Upper lobe of right lung (tissue), 1 donor: Measurements from ENCODE around the gene ZNF783. TPM values are rescaled to one million over a fixed set of nuclear protein-coding genes. Genes with fewer than 3 reads are reported as not detected.

Source experiments
- ATAC-seq: fragments of 200-7000 bp; cut with Tn5 transposase; one replicate; pipeline ENCODE4 v1.9.1; 2020; ENCODE audit warnings: mild to moderate bottlenecking, moderate library complexity
- DNase-seq: peaks from one replicate; pipeline ENCODE4 v3.0.0-alpha.2; 2020
- H3K27ac ChIP-seq: fragments of 200-600 bp; one replicate; pipeline ENCODE4 v1.8.0; 2022
- H3K27me3 ChIP-seq: fragments of 200-600 bp; one replicate; pipeline ENCODE4 v1.8.0; 2022; ENCODE audit warnings: mild to moderate bottlenecking
- H3K36me3 ChIP-seq: fragments of 200-600 bp; one replicate; pipeline ENCODE4 v1.8.0; 2022
- H3K4me1 ChIP-seq: fragments of 200-600 bp; one replicate; pipeline ENCODE4 v1.8.0; 2022
- H3K4me3 ChIP-seq: fragments of 200-600 bp; one replicate; pipeline ENCODE4 v1.8.0; 2022; ENCODE audit warnings: mild to moderate bottlenecking
- H3K9me3 ChIP-seq: fragments of 200-600 bp; one replicate; pipeline ENCODE4 v1.8.0; 2022
- intact Hi-C: fragments of 100-400 bp; cut with DNase I; formaldehyde crosslinking; loops from one replicate; pipeline ENCODE4 v1.11.0; 2022
- total RNA-seq: library from RNA; stranded (reverse); fragmentation: NEBNext Ultra II Directional; extraction: Animal tissue kit (Norgen Biotek cat#: 25700); gene quantifications from one replicate; pipeline ENCODE4 v1.2.1, GENCODE V29; 2021
- TF ChIP-seq, protein P1 (sequence below): fragments of 200-600 bp; IDR thresholded peaks from one replicate; pipeline ENCODE4 v1.8.0; 2022; ENCODE audit warnings: antibody characterized with exemption
- donor health status: DM: no; HTN: yes; CAD: no; lungs with severe emphysema.

Gene ZNF783
- total RNA-seq, 1 donor from 2014 or later, result 18.8 TPM

DNA sequence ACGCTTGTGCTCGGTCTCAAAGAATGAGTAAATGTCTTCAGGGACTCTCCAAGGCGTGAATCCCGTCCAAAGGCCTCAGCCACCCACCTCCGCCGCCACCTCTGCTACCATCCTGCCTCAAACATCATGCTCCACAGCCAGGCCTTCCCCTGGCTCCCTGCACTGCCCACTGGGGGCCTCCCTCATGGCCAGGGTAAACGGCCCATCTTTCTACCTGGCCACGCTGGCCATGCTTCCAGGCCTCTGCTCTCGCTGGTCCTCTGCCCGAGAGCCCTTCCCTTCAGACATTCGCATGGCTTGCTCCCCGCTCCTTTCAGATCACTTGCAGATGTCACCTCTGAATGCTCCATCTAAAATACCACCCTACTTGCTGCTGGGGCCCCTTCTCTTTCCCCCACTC is 40.2 kb downstream of the ZNF783 start:
- intact Hi-C loops, result no loop called here
- TF ChIP-seq, protein P1, sequence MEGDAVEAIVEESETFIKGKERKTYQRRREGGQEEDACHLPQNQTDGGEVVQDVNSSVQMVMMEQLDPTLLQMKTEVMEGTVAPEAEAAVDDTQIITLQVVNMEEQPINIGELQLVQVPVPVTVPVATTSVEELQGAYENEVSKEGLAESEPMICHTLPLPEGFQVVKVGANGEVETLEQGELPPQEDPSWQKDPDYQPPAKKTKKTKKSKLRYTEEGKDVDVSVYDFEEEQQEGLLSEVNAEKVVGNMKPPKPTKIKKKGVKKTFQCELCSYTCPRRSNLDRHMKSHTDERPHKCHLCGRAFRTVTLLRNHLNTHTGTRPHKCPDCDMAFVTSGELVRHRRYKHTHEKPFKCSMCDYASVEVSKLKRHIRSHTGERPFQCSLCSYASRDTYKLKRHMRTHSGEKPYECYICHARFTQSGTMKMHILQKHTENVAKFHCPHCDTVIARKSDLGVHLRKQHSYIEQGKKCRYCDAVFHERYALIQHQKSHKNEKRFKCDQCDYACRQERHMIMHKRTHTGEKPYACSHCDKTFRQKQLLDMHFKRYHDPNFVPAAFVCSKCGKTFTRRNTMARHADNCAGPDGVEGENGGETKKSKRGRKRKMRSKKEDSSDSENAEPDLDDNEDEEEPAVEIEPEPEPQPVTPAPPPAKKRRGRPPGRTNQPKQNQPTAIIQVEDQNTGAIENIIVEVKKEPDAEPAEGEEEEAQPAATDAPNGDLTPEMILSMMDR, result no peak
- no peaks in the 10 kb centered on the region for H3K36me3 ChIP-seq
- H3K4me3 ChIP-seq, result no peak overlapping the region
- no peaks in the 10 kb centered on the region for H3K27me3 ChIP-seq
- DNase-seq (no peak), ATAC-seq (no peak)
- no peaks in the 10 kb centered on the region for H3K9me3 ChIP-seq
- H3K27ac ChIP-seq, result no peak overlapping the region
- no peaks in the 10 kb centered on the region for H3K4me1 ChIP-seq

DNA sequence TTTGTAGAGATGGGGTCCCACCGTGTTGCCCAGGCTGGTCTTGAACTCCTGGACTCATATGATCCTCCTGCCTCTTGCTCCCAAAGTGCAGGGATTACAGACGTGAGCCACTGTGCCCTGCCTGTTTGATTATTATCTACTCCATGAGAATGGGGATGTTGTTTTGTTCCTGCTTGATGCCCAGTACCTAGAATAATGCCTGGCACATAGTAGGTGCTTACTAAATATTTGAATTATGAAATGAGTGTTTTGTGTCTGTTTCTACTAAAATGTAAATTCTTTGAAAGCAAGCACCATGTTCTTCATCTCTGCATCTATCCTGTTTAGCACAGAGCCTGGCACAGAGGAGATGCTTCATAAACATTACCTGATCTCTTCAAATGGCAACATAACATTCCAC is 40.9 kb downstream of the ZNF783 start:
- intact Hi-C loops, result no loop called here
- Histone ChIP-seq H3K4me1 (no peaks in the 10 kb centered on the region), H3K27ac (no peak overlapping the region), H3K9me3 (no peaks in the 10 kb centered on the region), H3K4me3 (no peak overlapping the region), H3K27me3 (no peaks in the 10 kb centered on the region), H3K36me3 (no peaks in the 10 kb centered on the region)
- DNase-seq (no peak), ATAC-seq (no peak)
- TF ChIP-seq, protein P1, result no peak

DNA sequence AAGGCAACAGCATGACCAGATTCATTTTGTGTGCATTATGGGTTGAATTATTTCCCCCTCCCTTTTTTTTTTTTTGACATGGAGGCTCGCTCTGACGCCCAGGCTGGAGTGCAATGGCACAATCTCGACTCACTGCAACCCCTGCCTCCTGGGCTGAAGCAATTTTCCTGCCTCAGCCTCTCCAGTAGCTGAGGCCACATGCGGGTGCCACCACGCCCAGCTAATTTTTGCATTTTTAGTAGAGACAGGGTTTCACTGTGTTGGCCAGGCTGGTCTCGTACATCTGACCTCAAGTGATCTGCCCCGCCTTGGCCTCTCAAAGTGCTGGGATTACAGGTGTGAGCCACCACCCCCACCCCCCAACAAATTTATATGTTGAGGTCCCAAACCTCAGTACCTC is 42.0 kb downstream of the ZNF783 start:
- no peak overlapping the region for H3K27ac ChIP-seq
- H3K27me3 ChIP-seq, result no peaks in the 10 kb centered on the region
- DNase-seq (no peak), ATAC-seq (no peak)
- H3K9me3 ChIP-seq, result no peaks in the 10 kb centered on the region
- no peaks in the 10 kb centered on the region for H3K36me3 ChIP-seq
- intact Hi-C loops, result no loop called here
- TF ChIP-seq, protein P1, result no peak
- H3K4me1 ChIP-seq, result no peaks in the 10 kb centered on the region
- H3K4me3 ChIP-seq, result no peak overlapping the region

DNA sequence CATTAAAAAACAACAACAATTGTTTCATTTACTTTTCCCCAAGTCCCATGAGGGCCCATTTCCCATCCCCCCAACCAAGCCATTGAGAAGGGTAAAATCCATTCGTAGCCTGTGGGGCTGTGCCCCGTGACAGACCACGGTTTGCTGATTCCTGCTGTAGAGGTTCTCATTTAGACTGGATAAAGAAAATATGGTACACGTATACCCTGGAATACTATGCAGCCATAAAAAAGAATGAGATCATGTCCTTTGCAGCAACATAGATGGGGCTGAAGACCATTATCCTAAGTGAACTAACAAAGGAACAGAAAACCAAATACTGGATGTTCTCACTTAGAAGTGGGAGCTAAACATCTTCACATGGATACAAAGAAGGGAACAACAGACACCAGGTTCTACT is 44.9 kb downstream of the ZNF783 start:
- TF ChIP-seq, protein P1, result no peak
- H3K9me3 ChIP-seq, result no peaks in the 10 kb centered on the region
- H3K27ac ChIP-seq, result no peak overlapping the region
- H3K27me3 ChIP-seq, result no peaks in the 10 kb centered on the region
- DNase-seq (no peak), ATAC-seq (no peak)
- H3K4me1 ChIP-seq, result no peaks in the 10 kb centered on the region
- H3K36me3 ChIP-seq, result no peaks in the 10 kb centered on the region
- H3K4me3 ChIP-seq, result no peak overlapping the region
- intact Hi-C loops, result no loop called here

DNA sequence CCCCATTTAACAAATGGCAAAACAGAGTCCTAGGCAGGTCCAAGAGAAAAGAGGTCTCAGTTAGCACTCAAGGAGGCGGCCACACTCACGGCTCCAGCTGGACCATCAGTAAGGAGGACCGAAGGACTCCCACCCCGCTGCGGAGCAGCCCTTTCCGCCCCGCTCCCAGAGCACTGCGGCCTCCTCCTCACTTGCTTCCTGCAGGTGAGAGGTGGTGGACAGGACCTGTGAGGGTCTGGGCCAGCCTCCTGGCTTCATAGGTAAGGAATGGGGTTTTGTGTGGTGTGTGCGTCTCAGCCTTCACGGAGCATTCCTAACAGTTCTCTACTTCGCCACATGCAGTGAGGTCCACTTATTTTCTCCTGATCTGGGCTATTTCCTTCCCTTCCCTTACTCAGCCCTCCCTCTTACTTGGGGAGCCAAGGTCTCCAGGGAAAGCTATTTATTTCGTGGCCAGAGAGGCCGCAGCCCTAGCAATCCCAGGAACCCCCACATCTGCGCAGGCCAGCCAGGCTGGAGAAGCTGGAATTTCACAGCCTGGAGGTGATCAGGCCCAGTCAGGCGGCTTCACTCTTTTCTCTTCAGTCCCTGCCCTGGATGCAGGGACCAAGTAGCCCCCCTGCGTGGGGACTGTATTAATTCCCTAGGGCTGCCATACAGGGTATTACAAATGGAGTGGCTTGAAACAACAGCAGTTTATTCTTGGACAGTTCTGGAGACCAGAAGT is 45.9 kb downstream of the ZNF783 start:
- ATAC-seq, result no peak
- H3K4me1 ChIP-seq, result no peaks in the 10 kb centered on the region
- H3K27ac ChIP-seq, result no peak overlapping the region
- no peak for DNase-seq
- no peak overlapping the region for H3K4me3 ChIP-seq
- intact Hi-C loops, result no loop called here
- H3K9me3 ChIP-seq, result no peaks in the 10 kb centered on the region
- TF ChIP-seq, protein P1, result no peak
- no peaks in the 10 kb centered on the region for H3K36me3 ChIP-seq
- no peaks in the 10 kb centered on the region for H3K27me3 ChIP-seq
